Esophagus squamous epithelium (tissue), 5 donors: ENCODE results near the gene CCDC197. TPM values are rescaled to one million over a fixed set of nuclear protein-coding genes. Genes with fewer than 3 reads are reported as not detected.
A peak's percentile ranks its signal among the peaks of the same experiment; 100 is the strongest.

Experiments used
- DNase-seq: peaks from one replicate; lab custom pipeline; 2025; lab: John Stamatoyannopoulos, UW
- H3K27ac ChIP-seq, 4 donors: fragments of 200-600 bp; sonication (generic); one replicate each; pipeline ENCODE4 v1.5.1; 2016 to 2019; ENCODE audit warnings: mild to moderate bottlenecking in 1 of 4
- H3K27me3 ChIP-seq, 4 donors: fragments of 200-600 bp; sonication (generic); 1 replicate in 3 of 4; 2 replicates in 1 of 4; pipeline versions ENCODE4 v1.5.1 to v1.6.0; 2017 to 2021; ENCODE audit warnings: antibody characterized with exemption in 1 of 4
- H3K36me3 ChIP-seq, 3 donors: fragments of 200-600 bp; sonication (generic); one replicate each; pipeline ENCODE4 v1.5.1; 2016 to 2019
- H3K4me1 ChIP-seq, 3 donors: fragments of 200-600 bp; sonication (generic); one replicate each; pipeline ENCODE4 v1.5.1; 2017 to 2019
- H3K4me3 ChIP-seq, 4 donors: fragments of 200-600 bp; sonication (generic); 1 replicate in 3 of 4; 2 replicates in 1 of 4; pipeline ENCODE4 v1.5.1; 2016 to 2019; ENCODE audit warnings: mild to moderate bottlenecking in 2 of 4, moderate library complexity in 1 of 4
- H3K9me3 ChIP-seq, 3 donors: fragments of 200-600 bp; sonication (generic); one replicate each; pipeline ENCODE4 v1.5.1; 2016 to 2019
- POLR2A ChIP-seq, 4 donors: fragments of 450-650 bp; IDR thresholded peaks; one replicate each; pipeline ENCODE4 v1.6.1; 2017; ENCODE audit warnings: antibody characterized with exemption in 4 of 4, mild to moderate bottlenecking in 4 of 4, moderate library complexity in 3 of 4
- WGBS, 2 donors: methylation state at CpG; one replicate each; pipeline ENCODE4 v1.1.5; 2018; 5-methylcytosine and 5-hydroxymethylcytosine counted together
- intact Hi-C: fragments of 100-400 bp; cut with DNase I; formaldehyde crosslinking; loops from one replicate; pipeline ENCODE4 v1.15.0; 2022
- total RNA-seq, 4 donors: library from RNA; depleted of rRNA; stranded (reverse); fragments of >200 nt; gene quantifications; one replicate each; pipeline ENCODE4 v1.1.0, GENCODE V29; 2016
- TF ChIP-seq, protein P1 (sequence below), 6 experiments: fragments of 450-650 bp in 4 of 6; fragments of 200-600 bp in 2 of 6; sonication (generic) in 2 of 6; IDR thresholded peaks; one replicate each; pipeline ENCODE4 v1.5.1; 2016 to 2019; ENCODE audit warnings: antibody characterized with exemption in 6 of 6, mild to moderate bottlenecking in 4 of 6, moderate library complexity in 4 of 6
- donor health status: DM: yes; HTN: yes; CAD: no.

CCDC197 gene
- total RNA-seq, 4 donors from 2014 or later: not detected

DNA sequence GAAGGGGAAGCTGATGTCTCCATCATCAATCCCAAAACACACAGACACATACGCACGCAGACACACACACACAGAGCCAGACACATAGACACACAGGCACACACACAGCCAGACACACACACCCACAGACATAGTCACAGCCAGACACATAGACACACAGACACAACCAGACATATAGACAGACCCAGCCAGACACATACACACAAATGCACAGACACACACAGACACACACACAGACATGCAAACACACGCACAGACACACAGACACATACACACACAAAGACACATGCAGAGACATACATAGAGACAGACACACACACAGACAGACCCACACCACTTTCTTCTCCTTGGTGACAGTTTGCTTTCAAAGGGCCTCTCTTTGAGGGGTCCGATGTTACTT is 6.3 kb downstream of the CCDC197 start:
- Histone ChIP-seq H3K4me3 (no peak overlapping the region), H3K4me1 (peaks cover 0 to 15% (median 12%) of the 10 kb centered on the region in 3 donors), H3K36me3 (no peaks in the 10 kb centered on the region), H3K9me3 (no peaks in the 10 kb centered on the region), H3K27me3 (peaks cover 0 to 51% (median 2%) of the 10 kb centered on the region in 4 donors), H3K27ac (no peak overlapping the region)
- no peak for DNase-seq
- no peak for TF ChIP-seq POLR2A (IDR thresholded peaks at IDR 0.05)
- TF ChIP-seq, protein P1, sequence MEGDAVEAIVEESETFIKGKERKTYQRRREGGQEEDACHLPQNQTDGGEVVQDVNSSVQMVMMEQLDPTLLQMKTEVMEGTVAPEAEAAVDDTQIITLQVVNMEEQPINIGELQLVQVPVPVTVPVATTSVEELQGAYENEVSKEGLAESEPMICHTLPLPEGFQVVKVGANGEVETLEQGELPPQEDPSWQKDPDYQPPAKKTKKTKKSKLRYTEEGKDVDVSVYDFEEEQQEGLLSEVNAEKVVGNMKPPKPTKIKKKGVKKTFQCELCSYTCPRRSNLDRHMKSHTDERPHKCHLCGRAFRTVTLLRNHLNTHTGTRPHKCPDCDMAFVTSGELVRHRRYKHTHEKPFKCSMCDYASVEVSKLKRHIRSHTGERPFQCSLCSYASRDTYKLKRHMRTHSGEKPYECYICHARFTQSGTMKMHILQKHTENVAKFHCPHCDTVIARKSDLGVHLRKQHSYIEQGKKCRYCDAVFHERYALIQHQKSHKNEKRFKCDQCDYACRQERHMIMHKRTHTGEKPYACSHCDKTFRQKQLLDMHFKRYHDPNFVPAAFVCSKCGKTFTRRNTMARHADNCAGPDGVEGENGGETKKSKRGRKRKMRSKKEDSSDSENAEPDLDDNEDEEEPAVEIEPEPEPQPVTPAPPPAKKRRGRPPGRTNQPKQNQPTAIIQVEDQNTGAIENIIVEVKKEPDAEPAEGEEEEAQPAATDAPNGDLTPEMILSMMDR (IDR thresholded peaks at IDR 0.05): no peak
- WGBS, 2 donors: 93 to 100% methylated on average over 2 to 3 of the region's 4 CpGs
- intact Hi-C loops: loop anchor here (5.0 kb wide), 1 partner anchor 66 kb away; no protein-coding TSS in a partner anchor

DNA sequence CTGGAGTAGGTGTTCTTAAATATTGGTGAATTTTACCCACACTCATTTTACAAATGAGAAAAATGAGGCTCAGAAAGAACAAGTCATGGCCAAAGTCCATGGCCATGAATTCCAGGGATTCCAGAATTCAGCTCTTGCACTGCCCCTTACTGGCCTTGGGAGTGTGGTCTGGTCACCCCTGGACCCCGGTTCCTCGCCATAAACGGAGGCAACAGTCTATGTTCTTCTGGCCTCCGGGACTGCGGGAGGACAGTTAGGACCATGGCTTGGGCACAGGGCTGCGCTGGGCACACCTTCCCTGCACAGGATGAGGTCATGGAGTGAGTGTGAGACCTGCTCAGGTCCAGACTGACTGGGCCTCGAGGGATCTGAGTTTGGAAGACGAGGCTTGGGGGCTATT is 6.9 kb downstream of the CCDC197 start:
- no CpG with 5 or more reads among the region's 8 CpGs for WGBS, 2 donors
- H3K9me3 ChIP-seq: no peaks in the 10 kb centered on the region
- no peaks in the 10 kb centered on the region for H3K36me3 ChIP-seq
- H3K4me3 ChIP-seq: no peak overlapping the region
- DNase-seq: no peak
- intact Hi-C loops: loop anchor here (5.0 kb wide), 1 partner anchor 67 kb away; no protein-coding TSS in a partner anchor
- TF ChIP-seq POLR2A (IDR thresholded peaks at IDR 0.05): no peak
- H3K27ac ChIP-seq: no peak overlapping the region
- peaks cover 0 to 57% (median 2%) of the 10 kb centered on the region in 4 donors for H3K27me3 ChIP-seq
- H3K4me1 ChIP-seq: peaks cover 0 to 15% (median 12%) of the 10 kb centered on the region in 3 donors

DNA sequence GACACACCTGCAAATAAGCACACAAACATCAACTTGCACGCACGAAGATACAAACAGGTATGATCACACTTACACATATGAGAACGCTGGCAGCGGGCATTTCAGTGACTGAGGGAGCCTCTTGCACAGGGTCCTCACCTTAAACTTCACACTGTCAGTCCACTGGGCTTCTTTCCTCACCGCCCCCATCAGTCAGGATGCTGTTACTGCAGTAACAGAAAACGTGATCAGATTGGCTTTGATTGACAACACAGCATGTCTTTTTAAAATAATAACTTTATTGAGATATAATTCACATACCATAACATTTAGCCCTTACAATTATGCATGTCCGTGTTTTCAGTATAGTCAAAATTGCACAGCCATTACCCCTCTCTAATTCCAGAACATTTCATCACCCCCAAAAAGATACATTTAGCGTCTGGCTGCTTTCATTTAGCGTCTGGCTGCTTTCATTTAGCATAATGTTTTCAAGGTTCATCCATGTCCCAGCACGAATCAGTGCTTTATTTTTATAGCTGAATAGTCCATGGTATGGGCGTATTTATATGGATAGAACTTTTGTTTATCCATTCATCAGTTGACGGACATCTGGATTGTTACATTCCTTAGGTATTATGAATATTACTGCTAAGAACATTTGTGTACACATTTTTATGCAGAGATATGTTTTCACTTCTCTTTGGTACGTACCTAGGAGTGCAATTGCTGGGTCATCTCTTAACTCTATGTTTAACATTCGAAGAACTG is 8.4 kb downstream of the CCDC197 start:
- 32 to 45% methylated on average over 14 of the region's 14 CpGs for WGBS, 2 donors
- Histone ChIP-seq H3K36me3 (no peaks in the 10 kb centered on the region), H3K4me3 (no peak overlapping the region), H3K27me3 (peaks cover 0 to 55% (median 2%) of the 10 kb centered on the region in 4 donors), H3K4me1 (peaks cover 0 to 30% (median 18%) of the 10 kb centered on the region in 3 donors), H3K9me3 (no peaks in the 10 kb centered on the region), H3K27ac (no peak overlapping the region)
- intact Hi-C loops: no loop called here
- DNase-seq: no peak
- TF ChIP-seq POLR2A (IDR thresholded peaks at IDR 0.05): no peak
- TF ChIP-seq, protein P1 (IDR thresholded peaks at IDR 0.05): peak in 2 of 6 experiments; percentile 34 to 39

DNA sequence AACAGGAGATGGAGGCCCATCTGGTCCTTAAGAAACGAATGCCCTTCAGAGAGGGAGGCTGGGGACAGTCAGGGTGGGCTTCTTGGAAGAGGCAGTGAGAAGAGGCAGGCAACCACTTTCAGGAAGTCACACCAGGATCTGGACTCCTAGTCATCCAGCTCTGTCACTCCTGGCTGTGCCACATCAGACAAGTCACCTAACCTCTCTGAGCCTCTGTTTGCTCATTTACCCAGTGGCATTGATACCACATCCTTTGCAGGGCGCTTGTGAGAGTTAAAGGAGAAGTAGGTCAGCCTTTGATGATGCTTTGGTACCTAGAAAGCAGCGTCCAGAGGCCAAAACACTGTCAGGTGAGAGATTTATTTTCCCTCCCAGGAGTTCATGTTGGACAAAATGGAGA is 11.1 kb downstream of the CCDC197 start:
- H3K27me3 ChIP-seq: peaks cover 0 to 44% (median 0%) of the 10 kb centered on the region in 4 donors
- no peak overlapping the region for H3K27ac ChIP-seq
- TF ChIP-seq, protein P1 (IDR thresholded peaks at IDR 0.05): no peak
- no peak for TF ChIP-seq POLR2A (IDR thresholded peaks at IDR 0.05)
- intact Hi-C loops: no loop called here
- 48 to 61% methylated on average over 2 to 3 of the region's 3 CpGs for WGBS, 2 donors
- no peak for DNase-seq
- peaks cover 0 to 25% (median 6%) of the 10 kb centered on the region in 3 donors for H3K4me1 ChIP-seq
- H3K36me3 ChIP-seq: no peaks in the 10 kb centered on the region
- H3K4me3 ChIP-seq: no peak overlapping the region
- no peaks in the 10 kb centered on the region for H3K9me3 ChIP-seq

DNA sequence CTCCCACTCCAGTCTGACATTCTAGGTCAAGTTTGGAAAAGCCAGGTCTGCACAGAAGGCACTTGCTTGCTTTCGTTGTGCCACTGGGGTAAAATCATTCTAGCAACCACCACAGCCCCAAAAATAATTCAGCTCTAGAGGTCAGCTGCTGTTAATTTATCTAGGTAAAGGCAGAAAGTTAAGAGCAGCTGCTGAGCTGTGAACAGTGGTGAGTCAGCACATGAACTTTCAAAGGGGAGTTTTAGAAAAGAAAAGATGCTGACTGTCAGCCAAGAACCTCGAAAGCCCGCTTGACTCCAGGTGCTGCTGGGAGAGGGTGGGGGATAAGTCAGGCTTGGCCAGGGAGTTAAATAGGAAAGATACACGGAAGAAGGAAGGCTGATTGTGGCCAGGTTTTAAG is 12.7 kb downstream of the CCDC197 start:
- no peaks in the 10 kb centered on the region for H3K9me3 ChIP-seq
- no peak overlapping the region for H3K4me3 ChIP-seq
- H3K36me3 ChIP-seq: no peaks in the 10 kb centered on the region
- TF ChIP-seq, protein P1 (IDR thresholded peaks at IDR 0.05): no peak
- no peak for TF ChIP-seq POLR2A (IDR thresholded peaks at IDR 0.05)
- 14 to 24% methylated on average over 4 of the region's 4 CpGs for WGBS, 2 donors
- DNase-seq: no peak
- intact Hi-C loops: no loop called here
- H3K27me3 ChIP-seq: peaks cover 0 to 35% (median 0%) of the 10 kb centered on the region in 4 donors
- H3K27ac ChIP-seq: no peak overlapping the region
- peaks cover 0 to 29% (median 6%) of the 10 kb centered on the region in 3 donors for H3K4me1 ChIP-seq
